HFFc6 (cell line): ENCODE data around the gene ZSWIM3. TPM values are rescaled to one million over a fixed set of nuclear protein-coding genes. Genes with fewer than 3 reads are reported as not detected.

ENCODE experiments used
- DNase-seq: peaks from one replicate; pipeline ENCODE4 v3.0.0-alpha.2; 2018
- H3K27ac Mint-ChIP-seq: 2 replicates; pipeline ENCODE4 v1.8.0; 2020; ENCODE audit warnings: mild to moderate bottlenecking, mixed read lengths
- H3K27me3 Mint-ChIP-seq: 2 replicates; pipeline ENCODE4 v1.8.0; 2021; ENCODE audit warnings: mild to moderate bottlenecking, moderate library complexity, mixed read lengths; ENCODE audit not compliant: insufficient read depth
- H3K36me3 Mint-ChIP-seq: 2 replicates; pipeline ENCODE4 v1.8.0; 2021; ENCODE audit warnings: low read depth, mixed read lengths
- H3K4me1 Mint-ChIP-seq: 2 replicates; pipeline ENCODE4 v1.8.0; 2020; ENCODE audit warnings: low read depth, mixed read lengths
- H3K4me3 Mint-ChIP-seq: 2 replicates; pipeline ENCODE4 v1.8.0; 2020; ENCODE audit warnings: mild to moderate bottlenecking, moderate library complexity, mixed read lengths
- H3K9me3 Mint-ChIP-seq: 2 replicates; pipeline ENCODE4 v1.8.0; 2020; ENCODE audit warnings: mild to moderate bottlenecking, mixed read lengths
- CTCF ChIP-seq: fragments of 200-600 bp; sonication (generic); IDR thresholded peaks from 2 replicates; pipeline ENCODE4 v1.5.0; 2021; ENCODE audit warnings: antibody characterized with exemption, mild to moderate bottlenecking
- total RNA-seq, 6 experiments: library from RNA; stranded (reverse); fragmentation: NEBNext Ultra II Directional; extraction: Animal tissue kit (Norgen Biotek cat#: 25700); gene quantifications; 2 replicates in 1 of 6; 3 replicates in 5 of 6; pipeline ENCODE4 v1.2.3, GENCODE V29; 2021

The ZSWIM3 gene
- total RNA-seq, 6 experiments from 2014 or later, result 2.3 to 4.0 (median 2.7) TPM

DNA sequence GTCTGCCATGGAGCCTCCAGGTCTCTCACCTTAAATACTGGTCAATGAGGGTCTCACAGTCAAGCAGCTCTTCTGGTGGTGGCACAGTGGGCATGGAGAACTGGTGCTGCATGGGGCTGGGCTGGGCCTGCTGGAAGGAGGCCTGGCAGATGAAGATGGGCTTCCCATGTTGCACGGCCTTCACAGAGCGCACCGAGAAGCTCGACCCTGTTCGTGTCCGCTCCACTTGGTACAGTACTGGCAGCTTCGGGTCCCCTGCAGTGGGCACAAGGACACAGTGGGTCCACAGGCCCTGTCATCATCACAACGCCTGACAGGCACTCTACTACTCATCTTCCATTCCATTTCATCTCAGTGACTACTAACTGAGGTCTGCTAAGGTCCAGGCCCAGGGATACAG is 9.0 kb upstream of the ZSWIM3 start:
- Mint-ChIP-seq H3K36me3 (peaks cover 10% of the 10 kb centered on the region; the same call in 1 of the 2 replicates), H3K9me3 (no peaks in the 10 kb centered on the region), H3K27ac (no peak overlapping the region; the same call in 1 of the 2 replicates), H3K27me3 (peaks cover 2% of the 10 kb centered on the region; the same call in 1 of the 2 replicates), H3K4me3 (no peak overlapping the region), H3K4me1 (no peaks in the 10 kb centered on the region)
- TF ChIP-seq CTCF, result no peak
- no peak for DNase-seq

GRCh38 chr20:45848969-45849582 is 8.3 kb upstream of the ZSWIM3 start:
- peaks cover 2% of the 10 kb centered on the region; the same call in 1 of the 2 replicates for H3K27me3 Mint-ChIP-seq
- no peaks in the 10 kb centered on the region for H3K9me3 Mint-ChIP-seq
- DNase-seq, result no peak
- no peaks in the 10 kb centered on the region for H3K4me1 Mint-ChIP-seq
- H3K4me3 Mint-ChIP-seq, result no peak overlapping the region
- H3K27ac Mint-ChIP-seq, result no peak overlapping the region
- TF ChIP-seq CTCF, result no peak
- H3K36me3 Mint-ChIP-seq, result peaks cover 8% of the 10 kb centered on the region; the same call in 1 of the 2 replicates

- H3K36me3 Mint-ChIP-seq, result peaks cover 12% of the 10 kb centered on the region; the same call in 1 of the 2 replicates
- no peaks in the 10 kb centered on the region for H3K9me3 Mint-ChIP-seq
- no peak overlapping the region for H3K27ac Mint-ChIP-seq
- H3K4me3 Mint-ChIP-seq, result no peak overlapping the region
- no peaks in the 10 kb centered on the region for H3K4me1 Mint-ChIP-seq
- TF ChIP-seq CTCF, result no peak
- no peaks in the 10 kb centered on the region for H3K27me3 Mint-ChIP-seq
- DNase-seq, result no peak
These were observed 7.2 kb upstream of the ZSWIM3 start for GRCh38 chr20:45850238-45850637.

DNA sequence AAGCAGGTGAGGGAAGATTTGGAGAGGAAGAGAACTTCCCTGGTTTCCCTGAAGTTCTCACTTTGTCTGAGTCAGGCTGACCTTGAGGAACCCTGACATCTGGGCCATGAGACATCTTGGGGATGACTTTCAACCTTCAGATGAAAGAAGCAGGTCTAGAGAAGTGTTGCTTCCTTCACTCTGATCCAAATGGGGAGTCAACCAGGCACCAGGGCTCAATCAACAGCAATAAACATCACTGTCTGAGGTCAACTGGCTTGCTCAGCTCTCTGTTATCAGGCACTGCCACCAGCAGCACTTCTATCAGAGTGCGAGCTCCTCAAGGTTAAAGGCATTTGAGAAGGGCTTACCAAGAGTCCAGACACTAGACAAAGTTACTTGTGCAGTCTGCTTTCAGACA is 6.5 kb upstream of the ZSWIM3 start:
- Mint-ChIP-seq H3K36me3 (peaks cover 12% of the 10 kb centered on the region; the same call in 1 of the 2 replicates), H3K27me3 (no peaks in the 10 kb centered on the region), H3K4me3 (no peak overlapping the region), H3K4me1 (peaks cover 3% of the 10 kb centered on the region; the same call in 1 of the 2 replicates), H3K27ac (no peak overlapping the region), H3K9me3 (no peaks in the 10 kb centered on the region)
- no peak for DNase-seq
- no peak for TF ChIP-seq CTCF

DNA sequence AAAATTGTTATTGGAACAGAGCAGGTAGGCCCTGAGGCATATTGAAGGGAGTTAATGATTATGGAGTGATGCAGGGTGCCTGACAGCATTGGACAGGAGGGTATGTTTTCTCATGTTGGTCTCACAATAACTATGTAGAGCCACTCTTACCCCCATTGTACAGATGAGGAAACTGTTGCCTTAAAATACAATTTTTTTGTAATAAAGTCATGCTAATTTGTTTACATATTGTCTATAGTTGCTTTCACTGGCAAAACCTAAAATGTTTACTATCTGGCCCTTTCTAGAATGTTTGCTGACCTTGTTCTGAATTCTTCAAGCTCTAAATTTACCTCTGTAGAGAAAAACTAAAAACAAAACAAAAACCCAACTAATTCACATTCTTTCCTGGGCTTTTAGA is 5.9 kb upstream of the ZSWIM3 start:
- no peak for DNase-seq
- TF ChIP-seq CTCF, result no peak
- Mint-ChIP-seq H3K27me3 (no peaks in the 10 kb centered on the region), H3K9me3 (no peaks in the 10 kb centered on the region), H3K27ac (no peak overlapping the region), H3K4me3 (no peak overlapping the region), H3K4me1 (peaks cover 9% of the 10 kb centered on the region; the same call in 1 of the 2 replicates), H3K36me3 (peaks cover 13% of the 10 kb centered on the region; the same call in 1 of the 2 replicates)
